HCT116 (cell line): Measurements from ENCODE around the gene PSME1. TPM values are rescaled to one million over a fixed set of nuclear protein-coding genes. Genes with fewer than 3 reads are reported as not detected.

Experiments used
- ATAC-seq: fragments of 200-7000 bp; cut with Tn5 transposase; 2 replicates; pipeline ENCODE4 v1.9.1; 2020; ENCODE audit warnings: mild to moderate bottlenecking, moderate library complexity
- BruUV-seq: library from RNA; stranded (reverse); fragments of 400-500 nt; replicated peaks from 2 replicates; lab custom pipeline; 2021; lab: Mats Ljungman, UMichigan
- CTCF ChIA-PET: fragments of 300-600 bp; sonication (Branson Sonifier 250); formaldehyde crosslinking; loops from one replicate; lab custom pipeline; 2021; ENCODE audit warnings: antibody characterized with exemption; lab: Charles Lee
- POLR2A ChIA-PET: fragments of 300-600, 350-600 bp; sonication (Branson Sonifier 250); formaldehyde crosslinking; loops from one replicate; lab custom pipeline; 2021; ENCODE audit warnings: antibody characterized with exemption; lab: Charles Lee
- RAD21 ChIA-PET, 2 experiments: fragments of 300-600 bp; sonication (Branson Sonifier 250); formaldehyde crosslinking; loops; one replicate each; lab custom pipeline; 2023; ENCODE audit warnings: low total read pairs in 2 of 2; ENCODE audit not compliant: uncharacterized antibody in 2 of 2, unreplicated experiment in 2 of 2, low non-redundant PET in 1 of 2; lab: Charles Lee
- DNase-seq: peaks from one replicate; pipeline ENCODE4 v3.0.0-alpha.2; 2010; ENCODE audit warnings: low read depth, low spot score
- H2AFZ ChIP-seq: fragments of 200-600 bp; shearing (Covaris generic), sonication (generic); 2 replicates; pipeline ENCODE4 v1.6.1; 2017; ENCODE audit warnings: low read depth, mixed run types, mixed read lengths, antibody characterized with exemption, low read length; ENCODE audit not compliant: poor library complexity, severe bottlenecking
- H3K27ac ChIP-seq: 2 replicates; pipeline ENCODE4 v1.5.1; 2012; ENCODE audit warnings: low read depth, low read length
- H3K27me3 ChIP-seq: fragments of 200-600 bp; sonication (generic); 2 replicates; pipeline ENCODE4 v1.6.1; 2016; ENCODE audit warnings: mixed run types, low read length, mixed read lengths; ENCODE audit not compliant: insufficient read depth
- H3K36me3 ChIP-seq, 2 experiments: fragments of 200-500 bp in 1 of 2; fragments of 200-600 bp in 1 of 2; sonication (Bioruptor generic) in 1 of 2; sonication (generic) in 1 of 2; 2 replicates each; pipeline versions ENCODE4 v1.5.1 to v1.6.1; 2014 to 2016; ENCODE audit warnings: low read length in 2 of 2, inconsistent platforms in 1 of 2, mixed read lengths in 1 of 2, mixed run types in 1 of 2; ENCODE audit not compliant: insufficient read depth in 2 of 2, control insufficient read depth in 1 of 2
- H3K4me1 ChIP-seq, 2 experiments: fragments of 200-600 bp in 1 of 2; sonication (generic) in 1 of 2; 2 replicates each; pipeline versions ENCODE4 v1.5.1 to v1.6.1; 2012 to 2017; ENCODE audit warnings: low read length in 2 of 2, inconsistent platforms in 1 of 2, mild to moderate bottlenecking in 1 of 2, mixed read lengths in 1 of 2, mixed run types in 1 of 2, moderate library complexity in 1 of 2; ENCODE audit not compliant: insufficient read depth in 2 of 2, control insufficient read depth in 1 of 2
- H3K4me2 ChIP-seq: fragments of 200-600 bp; sonication (generic); 2 replicates; pipeline ENCODE4 v1.6.1; 2017; ENCODE audit warnings: mixed run types, low read length, mixed read lengths
- H3K4me3 ChIP-seq, 2 experiments: fragments of 200-600 bp in 1 of 2; sonication (generic) in 1 of 2; replicated peaks in 1 of 2; 2 replicates each; pipeline ENCODE4 v1.5.1; 2011 to 2016; ENCODE audit warnings: low read length in 2 of 2, control low read depth in 1 of 2, low read depth in 1 of 2, mild to moderate bottlenecking in 1 of 2, mixed read lengths in 1 of 2, mixed run types in 1 of 2
- H3K79me2 ChIP-seq: fragments of 200-600 bp; sonication (generic); 2 replicates; pipeline ENCODE4 v1.6.1; 2017; ENCODE audit warnings: mild to moderate bottlenecking, mixed run types, low read length, moderate library complexity, mixed read lengths; ENCODE audit not compliant: insufficient read depth
- H3K9ac ChIP-seq: fragments of 200-600 bp; sonication (generic); 2 replicates; pipeline ENCODE4 v1.6.1; 2016; ENCODE audit warnings: low read length, mixed read lengths
- H3K9me2 ChIP-seq: fragments of 200-600 bp; sonication (generic), shearing (Covaris generic); 2 replicates; pipeline ENCODE4 v1.6.1; 2017; ENCODE audit warnings: mixed run types, mild to moderate bottlenecking, moderate library complexity; ENCODE audit not compliant: insufficient read depth
- H3K9me3 ChIP-seq, 2 experiments: fragments of 200-500 bp in 1 of 2; fragments of 200-600 bp in 1 of 2; sonication (Bioruptor generic) in 1 of 2; sonication (generic) in 1 of 2; 2 replicates each; pipeline ENCODE4 v1.6.1; 2014 to 2017; ENCODE audit warnings: low read length in 2 of 2, mixed read lengths in 2 of 2, inconsistent platforms in 1 of 2, low read depth in 1 of 2, mild to moderate bottlenecking in 1 of 2, mixed run types in 1 of 2, moderate library complexity in 1 of 2; ENCODE audit not compliant: control insufficient read depth in 1 of 2, insufficient read depth in 1 of 2
- H4K20me1 ChIP-seq: fragments of 200-600 bp; sonication (generic), shearing (Covaris generic); 2 replicates; pipeline ENCODE4 v1.6.1; 2017; ENCODE audit warnings: mixed run types, mild to moderate bottlenecking, moderate library complexity; ENCODE audit not compliant: insufficient read depth
- CBX3 ChIP-seq: IDR thresholded peaks from 2 replicates; pipeline ENCODE4 v1.6.1; 2012; ENCODE audit warnings: low read depth
- EGR1 ChIP-seq: IDR thresholded peaks from 2 replicates; pipeline ENCODE4 v1.6.1; 2012; ENCODE audit warnings: low read depth
- ELF1 ChIP-seq: IDR thresholded peaks from 2 replicates; pipeline ENCODE4 v1.6.1; 2012; ENCODE audit warnings: low read depth, borderline replicate concordance
- EZH2 ChIP-seq: fragments of 200-600 bp; sonication (generic); IDR thresholded peaks from 2 replicates; pipeline ENCODE4 v1.6.1; 2017; ENCODE audit warnings: antibody characterized with exemption, mixed run types
- FOSL1 ChIP-seq: IDR thresholded peaks from 2 replicates; pipeline ENCODE4 v1.6.1; 2012; ENCODE audit warnings: low read depth
- JUND ChIP-seq: IDR thresholded peaks from 2 replicates; pipeline ENCODE4 v1.6.1; 2012
- POLR2A ChIP-seq: IDR thresholded peaks from 2 replicates; pipeline ENCODE4 v1.7.0; 2011; ENCODE audit warnings: borderline replicate concordance; ENCODE audit not compliant: insufficient read depth, insufficient read length; ENCODE audit errors: extremely low read depth
- POLR2AphosphoS5 ChIP-seq: IDR thresholded peaks from 2 replicates; pipeline ENCODE4 v1.6.1; 2011; ENCODE audit warnings: mild to moderate bottlenecking, low read depth, low read length, moderate library complexity
- RAD21 ChIP-seq: IDR thresholded peaks from 2 replicates; pipeline ENCODE4 v1.6.1; 2012; ENCODE audit warnings: low read depth, mild to moderate bottlenecking
- SIN3A ChIP-seq: IDR thresholded peaks from 2 replicates; pipeline ENCODE4 v1.6.1; 2012; ENCODE audit warnings: low read depth
- SP1 ChIP-seq: IDR thresholded peaks from 2 replicates; pipeline ENCODE4 v1.6.1; 2012; ENCODE audit warnings: low read depth
- YY1 ChIP-seq: IDR thresholded peaks from 2 replicates; pipeline ENCODE4 v1.6.1; 2011; ENCODE audit warnings: low read length, low read depth, moderate library complexity, mild to moderate bottlenecking; ENCODE audit not compliant: insufficient replicate concordance; ENCODE audit errors: extremely low read depth
- ZNF274 ChIP-seq: fragments of 200-500 bp; sonication (Bioruptor generic); IDR thresholded peaks from 2 replicates; pipeline ENCODE4 v1.6.1; 2014; ENCODE audit warnings: mild to moderate bottlenecking, low read depth, low read length, inconsistent platforms
- intact Hi-C: fragments of 100-400 bp; cut with micrococcal nuclease; formaldehyde crosslinking; loops from 2 replicates; pipeline ENCODE4 v1.10.0; 2022
- total RNA-seq: library from RNA; stranded (reverse); gene quantifications from one replicate; pipeline ENCODE4 v1.2.1, GENCODE V29; 2021; ENCODE audit not compliant: unreplicated experiment
- TF ChIP-seq, protein P1 (sequence below): IDR thresholded peaks from 2 replicates; pipeline ENCODE4 v1.6.1; 2012
- TF ChIP-seq, protein P2 (sequence below), 3 experiments: fragments of 200-600 bp in 1 of 3; sonication (generic) in 1 of 3; IDR thresholded peaks in 2 of 3; conservative IDR thresholded peaks in 1 of 3; 2 replicates each; pipeline ENCODE4 v1.5.1; 2012 to 2017; ENCODE audit warnings: low read depth in 2 of 3, low read length in 2 of 3, antibody characterized with exemption in 1 of 3, borderline replicate concordance in 1 of 3, control low read depth in 1 of 3, mild to moderate bottlenecking in 1 of 3, mixed read lengths in 1 of 3, mixed run types in 1 of 3, moderate library complexity in 1 of 3; ENCODE audit not compliant: insufficient read depth in 1 of 3

PSME1 gene
- total RNA-seq, 1 experiment from 2014 or later, result 174 TPM

DNA sequence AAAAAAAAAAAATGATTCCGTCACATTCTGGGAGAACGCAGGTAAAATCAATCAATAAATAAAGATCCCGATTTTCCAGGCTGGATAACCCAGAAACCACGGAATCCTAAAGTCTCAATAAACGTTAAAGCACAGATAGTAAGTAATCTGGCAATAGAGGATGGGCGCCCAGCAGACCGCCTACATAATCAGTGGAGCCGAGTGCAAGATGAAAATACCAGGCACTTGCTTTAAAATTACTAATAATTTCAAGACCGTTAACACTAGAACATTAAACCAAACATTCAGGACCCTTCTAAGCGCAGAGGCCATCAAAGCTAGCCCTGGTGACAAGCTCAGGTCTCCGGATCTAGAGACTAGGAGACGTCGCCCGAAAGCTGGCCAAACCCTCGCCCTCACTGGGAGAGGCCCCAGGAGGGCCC, 22.6 kb upstream of the PSME1 start:
- H3K9me3 ChIP-seq, result no peaks in the 10 kb centered on the region
- intact Hi-C loops, result loop anchor here (5.0 kb wide), 1 partner anchor 99 kb away; the partner anchor contains the start of gene CHMP4A
- H3K4me1 ChIP-seq, result peaks cover 8 to 25% of the 10 kb centered on the region in 2 experiments; a peak in 3 of 4 replicates
- DNase-seq, result no peak
- no peaks in the 10 kb centered on the region for H3K27me3 ChIP-seq
- peak overlapping the region; percentile 95 for H3K4me2 ChIP-seq
- peak overlapping the region; percentile 97 for H3K27ac ChIP-seq
- TSS peak; percentile 93 for BruUV-seq
- peaks cover 14% of the 10 kb centered on the region; the same call in 1 of the 2 replicates for H3K79me2 ChIP-seq
- no peaks in the 10 kb centered on the region for H3K9me2 ChIP-seq
- H2AFZ ChIP-seq, result no peak overlapping the region
- H4K20me1 ChIP-seq, result no peaks in the 10 kb centered on the region
- peak overlapping the region; percentile 84 for H3K9ac ChIP-seq
- CTCF ChIA-PET, result interaction anchor here (1.2 to 2.1 kb wide), 3 partner anchors 9 to 55 kb away, joined by 3 to 11 read pairs (median 3); partner anchors contain the start of gene PSME1
- H3K4me3 ChIP-seq, result peak overlapping the region; percentile 86 to 92
- TF ChIP-seq FOSL1 (no peak), SIN3A (no peak), JUND (no peak), ZNF274 (no peak), ELF1 (no peak), POLR2A (no peak), RAD21 (no peak), EZH2 (no peak), POLR2AphosphoS5 (no peak), CBX3 (no peak), SP1 (no peak), EGR1 (no peak), YY1 (no peak)
- TF ChIP-seq, protein P1, sequence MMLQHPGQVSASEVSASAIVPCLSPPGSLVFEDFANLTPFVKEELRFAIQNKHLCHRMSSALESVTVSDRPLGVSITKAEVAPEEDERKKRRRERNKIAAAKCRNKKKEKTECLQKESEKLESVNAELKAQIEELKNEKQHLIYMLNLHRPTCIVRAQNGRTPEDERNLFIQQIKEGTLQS, result no peak
- TF ChIP-seq, protein P2, sequence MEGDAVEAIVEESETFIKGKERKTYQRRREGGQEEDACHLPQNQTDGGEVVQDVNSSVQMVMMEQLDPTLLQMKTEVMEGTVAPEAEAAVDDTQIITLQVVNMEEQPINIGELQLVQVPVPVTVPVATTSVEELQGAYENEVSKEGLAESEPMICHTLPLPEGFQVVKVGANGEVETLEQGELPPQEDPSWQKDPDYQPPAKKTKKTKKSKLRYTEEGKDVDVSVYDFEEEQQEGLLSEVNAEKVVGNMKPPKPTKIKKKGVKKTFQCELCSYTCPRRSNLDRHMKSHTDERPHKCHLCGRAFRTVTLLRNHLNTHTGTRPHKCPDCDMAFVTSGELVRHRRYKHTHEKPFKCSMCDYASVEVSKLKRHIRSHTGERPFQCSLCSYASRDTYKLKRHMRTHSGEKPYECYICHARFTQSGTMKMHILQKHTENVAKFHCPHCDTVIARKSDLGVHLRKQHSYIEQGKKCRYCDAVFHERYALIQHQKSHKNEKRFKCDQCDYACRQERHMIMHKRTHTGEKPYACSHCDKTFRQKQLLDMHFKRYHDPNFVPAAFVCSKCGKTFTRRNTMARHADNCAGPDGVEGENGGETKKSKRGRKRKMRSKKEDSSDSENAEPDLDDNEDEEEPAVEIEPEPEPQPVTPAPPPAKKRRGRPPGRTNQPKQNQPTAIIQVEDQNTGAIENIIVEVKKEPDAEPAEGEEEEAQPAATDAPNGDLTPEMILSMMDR (IDR thresholded peaks at IDR 0.05 in 2 of 3, conservative IDR thresholded peaks at IDR 0.05 in 1 of 3; ENCODE audit: borderline replicate concordance in 1 of 3, insufficient read depth in 1 of 3, low read depth in 2 of 3, low read length in 2 of 3), result no peak
- POLR2A ChIA-PET, result interaction anchor here (0.8 to 2.6 kb wide), 9 partner anchors 9 to 184 kb away, joined by 3 to 49 read pairs (median 8); partner anchors contain the start of genes EMC9, FITM1, IRF9 and PCK2
- no peak; the same call in 1 of the 2 replicates for ATAC-seq
- RAD21 ChIA-PET, result interaction anchor here (0.6 to 1.7 kb wide), 2 partner anchors 14 to 23 kb away, joined by 3 to 5 read pairs; partner anchors contain the start of gene PSME1 (in 1 of the 2)
- H3K36me3 ChIP-seq, result peaks cover 0 to 6% of the 10 kb centered on the region in 2 experiments; a peak in 1 of 4 replicates
